Stimulated activated CD4-positive, alpha-beta T cell treated with anti-CD3 and anti-CD28 coated beads, Interleukin-15, amount 100 ng/mL, for 48 hours (primary cell): ENCODE data around the gene FXR2.
"Not testable (repeated sequence)": the region's sequence is repeated elsewhere in the genome, so short reads cannot be mapped to it uniquely, and the experiment has no call there.

Experiments
- DNase-seq, 2 donors: peaks; one replicate each; pipeline ENCODE4 v3.0.0-alpha.2; 2020; ENCODE audit warnings: low read depth in 2 of 2

The FXR2 gene

GRCh38 chr17:7629939-7630571 is 15.4 kb upstream of the FXR2 start, which contains the start of gene SHBG:
Gene SHBG (plus strand): TSS chr17:7630135. CDS start chr17:7630173, 38 bp downstream.
- no peak for DNase-seq

- peak; percentile 71 to 86 for DNase-seq
Measured at GRCh38 chr17:7627250-7628121, 12.8 kb upstream of the FXR2 start, which contains the start of gene SAT2. Gene SAT2 (minus strand): TSS chr17:7627821. CDS start chr17:7627635, 186 bp downstream.

GRCh38 chr17:7626956-7627249 is 12.2 kb upstream of the FXR2 start:
- no peak for DNase-seq

GRCh38 chr17:7626307-7626706 is 11.6 kb upstream of the FXR2 start:
- DNase-seq: no peak

GRCh38 chr17:7625749-7626148 is 11.1 kb upstream of the FXR2 start:
- not testable (repeated sequence) for DNase-seq

GRCh38 chr17:7623661-7624060 is 9.0 kb upstream of the FXR2 start:
- no peak for DNase-seq

GRCh38 chr17:7620835-7621234 is 6.1 kb upstream of the FXR2 start:
- DNase-seq: no peak

- DNase-seq: no peak
Measured at GRCh38 chr17:7618608-7619007, 3.9 kb upstream of the FXR2 start.

GRCh38 chr17:7615265-7615747 is 609 bp upstream of the FXR2 start:
- no peak for DNase-seq

GRCh38 chr17:7613769-7614424 is 800 bp downstream of the FXR2 start:
- DNase-seq: no peak

GRCh38 chr17:7612294-7612640 is 2.4 kb downstream of the FXR2 start:
- DNase-seq: no peak

- DNase-seq: no peak
Measured at GRCh38 chr17:7611635-7612293, 2.9 kb downstream of the FXR2 start.

GRCh38 chr17:7610641-7611040 is 4.1 kb downstream of the FXR2 start:
- no peak for DNase-seq

- no peak for DNase-seq
Measured at GRCh38 chr17:7606280-7606679, 8.4 kb downstream of the FXR2 start.

GRCh38 chr17:7597561-7597960 is 17.1 kb downstream of the FXR2 start:
- not testable (repeated sequence) for DNase-seq

GRCh38 chr17:7593296-7593695 is 21.4 kb downstream of the FXR2 start:
- no peak for DNase-seq

GRCh38 chr17:7592422-7593021 is 22.2 kb downstream of the FXR2 start:
- DNase-seq: no peak

- DNase-seq: no peak
Measured at GRCh38 chr17:7591596-7591995, 23.1 kb downstream of the FXR2 start.

GRCh38 chr17:7590743-7591142 is 24.0 kb downstream of the FXR2 start:
- DNase-seq: no peak

- no peak for DNase-seq
Measured at GRCh38 chr17:7589891-7590691, 24.6 kb downstream of the FXR2 start, which contains the start of gene SOX15. Gene SOX15 (minus strand): TSS chr17:7590094. CDS start chr17:7589676, 418 bp downstream.
